ENCODE measurements around the gene GRM4. TPM values are rescaled to one million over a fixed set of nuclear protein-coding genes. Genes with fewer than 3 reads are reported as not detected.

Gene GRM4
- total RNA-seq, 5 donors from 2014 or later (not counting 1 experiment from before 2014, with no cell fraction given), result 0.10 to 0.38 (median 0.21) TPM; not detected in 1

DNA sequence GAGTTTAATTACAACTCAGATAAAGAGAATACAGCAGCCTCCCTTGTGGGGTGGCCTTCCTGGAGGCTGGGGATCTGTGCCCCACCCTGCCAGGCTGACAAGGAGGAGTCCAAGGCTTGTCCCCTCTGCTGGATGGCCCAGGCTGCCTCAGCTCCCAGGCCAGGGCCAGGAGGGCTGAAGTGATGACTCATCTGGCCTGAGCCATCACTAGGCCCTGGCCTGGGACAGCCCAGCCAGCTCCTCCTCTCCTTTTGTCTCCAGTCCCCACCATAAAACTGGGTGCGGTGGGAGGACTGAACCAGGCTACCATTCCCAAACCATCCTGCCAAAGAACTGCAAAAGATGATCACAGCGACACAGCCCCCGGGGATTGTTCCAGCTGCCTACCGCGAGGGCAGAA is 15.0 kb downstream of the GRM4 start:
- no peaks in the 10 kb centered on the region for H3K36me3 ChIP-seq (ENCODE audit: control insufficient read depth in 2 of 2, extremely low read depth in 1 of 2, insufficient read depth in 1 of 2, low read length in 1 of 2)
- ChIA-PET POLR2A (no interaction called here), CTCF (no interaction called here)
- Mint-ChIP-seq H3K27ac (no peak overlapping the region), H3K27me3 (peaks cover 46 to 61% of the 10 kb centered on the region in 2 donors), H3K4me3 (no peak overlapping the region), H3K9me3 (peaks cover 0 to 3% (median 0%) of the 10 kb centered on the region in 3 donors), H3K36me3 (no peaks in the 10 kb centered on the region), H3K4me1 (no peaks in the 10 kb centered on the region)
- DNase-seq, result no peak
- no peaks in the 10 kb centered on the region for H3K9me3 ChIP-seq
- H3K27ac ChIP-seq (ENCODE audit: low read length), result no peak overlapping the region
- ATAC-seq (replicated peaks in 1 of 4), result no peak
- no peaks in the 10 kb centered on the region for H3K4me1 ChIP-seq (ENCODE audit: control insufficient read depth in 1 of 2, extremely low read depth in 1 of 2, insufficient read depth in 2 of 2, low read length in 2 of 2)
- 71% methylated on average over 1 of the region's 5 CpGs for WGBS (ENCODE audit: insufficient coverage)
- H3K27me3 ChIP-seq (replicated peaks in 1 of 2; ENCODE audit: control insufficient read depth in 2 of 2, extremely low read depth in 1 of 2, insufficient read depth in 2 of 2, low read length in 1 of 2), result peaks cover 0 to 75% of the 10 kb centered on the region in 2 experiments
- H3K4me3 ChIP-seq (ENCODE audit: control insufficient read depth in 1 of 2, extremely low read depth in 1 of 2, low read length in 1 of 2), result no peak overlapping the region

DNA sequence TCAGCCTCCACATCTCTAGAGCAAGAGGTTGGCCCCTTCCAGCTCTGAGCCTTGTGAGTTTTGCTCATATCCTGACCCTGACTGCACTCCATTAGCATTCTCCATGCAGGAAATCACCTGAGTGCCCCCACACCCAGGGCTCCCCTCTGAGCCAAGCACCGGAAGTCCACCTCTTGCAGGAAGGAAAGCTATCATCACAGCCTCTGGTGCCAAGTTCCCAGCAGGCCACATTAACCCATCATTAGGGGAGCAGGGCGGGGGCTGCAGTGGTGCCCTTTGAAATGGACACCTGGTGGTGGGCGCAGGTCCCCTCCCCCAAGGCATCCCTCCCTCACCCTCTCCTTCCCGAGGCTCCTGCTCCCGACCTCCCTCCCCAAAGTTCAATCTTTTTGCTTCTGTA is 16.1 kb downstream of the GRM4 start:
- 25% methylated on average over 3 of the region's 5 CpGs for WGBS (ENCODE audit: insufficient coverage)
- Histone ChIP-seq H3K27ac (ENCODE audit: low read length) (no peak overlapping the region), H3K36me3 (ENCODE audit: control insufficient read depth in 2 of 2, extremely low read depth in 1 of 2, insufficient read depth in 1 of 2, low read length in 1 of 2) (no peaks in the 10 kb centered on the region), H3K9me3 (no peaks in the 10 kb centered on the region), H3K4me3 (ENCODE audit: control insufficient read depth in 1 of 2, extremely low read depth in 1 of 2, low read length in 1 of 2) (no peak overlapping the region), H3K27me3 (replicated peaks in 1 of 2; ENCODE audit: control insufficient read depth in 2 of 2, extremely low read depth in 1 of 2, insufficient read depth in 2 of 2, low read length in 1 of 2) (peaks cover 0 to 74% of the 10 kb centered on the region in 2 experiments), H3K4me1 (ENCODE audit: control insufficient read depth in 1 of 2, extremely low read depth in 1 of 2, insufficient read depth in 2 of 2, low read length in 2 of 2) (no peaks in the 10 kb centered on the region)
- ATAC-seq (replicated peaks in 1 of 4) (no peak), DNase-seq (no peak)
- H3K9me3 Mint-ChIP-seq, result peaks cover 0 to 3% (median 0%) of the 10 kb centered on the region in 3 donors
- no peak overlapping the region for H3K4me3 Mint-ChIP-seq
- ChIA-PET POLR2A (interaction anchor here in 1 of 2 donors (0.6 kb wide), 1 partner anchor 313 kb away, joined by 7 read pairs; no protein-coding TSS in a partner anchor), CTCF (no interaction called here)
- no peaks in the 10 kb centered on the region for H3K36me3 Mint-ChIP-seq
- H3K27ac Mint-ChIP-seq, result no peak overlapping the region
- H3K27me3 Mint-ChIP-seq, result peaks cover 41 to 55% of the 10 kb centered on the region in 2 donors
- H3K4me1 Mint-ChIP-seq, result no peaks in the 10 kb centered on the region

DNA sequence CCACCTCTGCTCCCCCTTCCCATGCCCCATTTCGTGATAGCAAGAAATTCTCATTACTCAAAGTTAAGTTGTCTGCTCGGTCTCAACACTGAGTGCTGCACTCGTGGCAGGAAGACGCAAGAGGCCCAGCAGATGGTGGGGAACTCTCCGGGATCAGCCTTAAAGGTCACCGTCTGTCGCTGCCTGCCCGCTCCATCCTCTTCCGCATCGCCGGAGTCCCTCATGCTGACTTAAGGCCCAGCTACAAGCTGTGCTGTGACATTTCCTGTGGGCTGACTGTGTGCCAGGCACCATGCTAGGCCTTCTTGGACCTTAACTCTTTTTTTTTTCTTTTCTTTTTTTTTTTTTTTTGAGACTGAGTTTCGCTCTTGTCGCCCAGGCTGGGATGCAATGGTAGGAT is 17.8 kb downstream of the GRM4 start:
- H3K4me1 Mint-ChIP-seq, result no peaks in the 10 kb centered on the region
- H3K4me3 Mint-ChIP-seq, result no peak overlapping the region
- H3K9me3 Mint-ChIP-seq, result peaks cover 0 to 3% (median 0%) of the 10 kb centered on the region in 3 donors
- ChIA-PET POLR2A (no interaction called here), CTCF (interaction anchor here in 1 of 2 donors (0.5 to 0.7 kb wide), 3 partner anchors 40 to 533 kb away, joined by 3 to 5 read pairs (median 3); no protein-coding TSS in a partner anchor)
- H3K27ac ChIP-seq (ENCODE audit: low read length), result no peak overlapping the region
- DNase-seq (no peak), ATAC-seq (replicated peaks in 1 of 4) (no peak)
- WGBS (ENCODE audit: insufficient coverage), result 77% methylated on average over 10 of the region's 13 CpGs
- peaks cover 38 to 54% of the 10 kb centered on the region in 2 donors for H3K27me3 Mint-ChIP-seq
- no peak overlapping the region for H3K27ac Mint-ChIP-seq
- H3K9me3 ChIP-seq, result no peaks in the 10 kb centered on the region
- H3K4me1 ChIP-seq (ENCODE audit: control insufficient read depth in 1 of 2, extremely low read depth in 1 of 2, insufficient read depth in 2 of 2, low read length in 2 of 2), result no peaks in the 10 kb centered on the region
- H3K27me3 ChIP-seq (replicated peaks in 1 of 2; ENCODE audit: control insufficient read depth in 2 of 2, extremely low read depth in 1 of 2, insufficient read depth in 2 of 2, low read length in 1 of 2), result peaks cover 0 to 75% of the 10 kb centered on the region in 2 experiments
- no peaks in the 10 kb centered on the region for H3K36me3 Mint-ChIP-seq
- H3K36me3 ChIP-seq (ENCODE audit: control insufficient read depth in 2 of 2, extremely low read depth in 1 of 2, insufficient read depth in 1 of 2, low read length in 1 of 2), result no peaks in the 10 kb centered on the region
- no peak overlapping the region for H3K4me3 ChIP-seq (ENCODE audit: control insufficient read depth in 1 of 2, extremely low read depth in 1 of 2, low read length in 1 of 2)

DNA sequence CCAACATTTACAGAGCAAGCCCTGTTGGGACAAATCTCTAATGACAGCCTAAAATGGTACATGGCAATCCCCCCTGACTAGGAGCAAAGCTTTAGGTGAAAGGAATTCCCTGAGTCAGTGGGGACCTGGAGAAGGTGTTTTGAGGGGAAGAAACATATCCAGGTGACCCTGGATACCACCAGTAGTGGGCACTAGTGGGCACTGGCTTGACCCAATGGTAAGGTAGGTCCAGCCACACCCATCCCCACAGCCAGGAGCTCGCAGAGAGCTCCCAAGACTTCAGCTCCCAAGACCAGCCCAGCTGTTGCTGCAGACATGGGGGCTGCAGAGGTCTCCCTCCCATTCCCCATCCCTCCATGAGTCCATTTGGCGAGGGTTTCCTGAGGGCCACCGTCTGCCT is 19.5 kb downstream of the GRM4 start:
- CTCF ChIA-PET, result no interaction called here
- WGBS (ENCODE audit: insufficient coverage), result 51% methylated on average over 3 of the region's 3 CpGs
- H3K4me1 Mint-ChIP-seq, result no peaks in the 10 kb centered on the region

DNA sequence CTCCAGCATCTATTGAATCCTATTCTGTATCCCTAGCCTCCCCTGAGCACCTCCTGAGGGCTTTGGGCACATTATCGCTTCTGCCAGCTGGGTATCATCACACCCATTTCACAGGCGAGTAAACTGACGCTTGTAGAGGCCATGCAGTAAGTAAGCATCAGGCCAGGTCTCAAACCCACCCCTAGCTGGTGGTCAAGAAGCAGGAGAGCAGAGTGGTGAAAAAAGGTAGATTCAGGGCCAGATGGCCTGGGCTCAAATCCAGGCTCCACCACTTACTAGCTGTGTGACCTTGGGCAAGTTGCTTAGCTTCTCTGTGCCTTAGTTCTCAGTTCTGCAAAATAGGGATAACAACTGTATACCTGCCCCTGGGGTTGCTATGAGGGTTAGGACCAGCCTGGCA is 19.9 kb downstream of the GRM4 start:
- peaks cover 0 to 2% (median 0%) of the 10 kb centered on the region in 3 donors for H3K4me1 Mint-ChIP-seq

More for the DNA sequence above, 19.5 kb downstream of the GRM4 start:
- Mint-ChIP-seq H3K27ac (no peak overlapping the region), H3K27me3 (peaks cover 25 to 41% of the 10 kb centered on the region in 2 donors), H3K9me3 (no peaks in the 10 kb centered on the region), H3K4me3 (no peak overlapping the region), H3K36me3 (no peaks in the 10 kb centered on the region)
- Histone ChIP-seq H3K27ac (ENCODE audit: low read length) (no peak overlapping the region), H3K36me3 (ENCODE audit: control insufficient read depth in 2 of 2, extremely low read depth in 1 of 2, insufficient read depth in 1 of 2, low read length in 1 of 2) (no peaks in the 10 kb centered on the region), H3K27me3 (replicated peaks in 1 of 2; ENCODE audit: control insufficient read depth in 2 of 2, extremely low read depth in 1 of 2, insufficient read depth in 2 of 2, low read length in 1 of 2) (peaks cover 0 to 70% of the 10 kb centered on the region in 2 experiments), H3K9me3 (no peaks in the 10 kb centered on the region), H3K4me1 (ENCODE audit: control insufficient read depth in 1 of 2, extremely low read depth in 1 of 2, insufficient read depth in 2 of 2, low read length in 2 of 2) (no peaks in the 10 kb centered on the region), H3K4me3 (ENCODE audit: control insufficient read depth in 1 of 2, extremely low read depth in 1 of 2, low read length in 1 of 2) (no peak overlapping the region)
- no peak for ATAC-seq (replicated peaks in 1 of 4)
- POLR2A ChIA-PET, result interaction anchor here in 1 of 2 donors (0.6 kb wide), 1 partner anchor 246 kb away, joined by 5 read pairs; no protein-coding TSS in a partner anchor
- no peak for DNase-seq

DNA sequence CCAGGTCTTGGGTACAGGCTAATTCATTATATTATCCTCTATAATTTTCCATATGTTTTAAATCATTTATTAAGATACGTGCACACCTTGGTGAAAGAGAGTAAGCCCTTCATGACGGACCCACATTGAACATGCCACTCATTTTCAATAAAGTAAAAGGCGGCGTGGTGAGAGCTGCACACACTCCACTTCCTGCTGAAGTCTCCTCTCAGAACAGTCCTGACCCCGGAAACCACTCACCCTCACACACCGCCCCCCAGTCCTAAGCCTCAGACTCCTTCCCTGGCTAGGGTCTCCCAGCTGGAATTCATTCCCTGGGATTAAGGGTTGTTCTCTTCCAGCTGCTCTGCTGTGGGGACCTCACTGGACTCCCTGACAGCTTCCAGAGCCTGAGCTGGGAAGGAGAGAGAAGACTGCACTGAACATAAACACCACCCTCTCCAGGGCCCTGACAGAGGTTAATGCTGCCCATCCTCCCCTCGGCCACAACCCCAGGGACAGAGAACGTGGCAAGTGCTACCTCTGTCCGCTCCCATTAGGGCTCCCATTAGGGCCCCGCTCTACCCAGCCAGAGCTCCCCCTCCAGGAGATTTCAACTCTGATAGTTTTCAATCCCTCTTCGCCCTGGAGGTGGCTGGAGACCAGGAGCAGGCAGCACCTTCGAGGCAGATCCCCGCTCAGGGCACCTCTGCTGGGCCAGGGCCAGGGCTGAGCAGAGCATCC is 24.8 kb downstream of the GRM4 start:
- Histone ChIP-seq H3K36me3 (ENCODE audit: control insufficient read depth in 2 of 2, extremely low read depth in 1 of 2, insufficient read depth in 1 of 2, low read length in 1 of 2) (no peaks in the 10 kb centered on the region), H3K27ac (ENCODE audit: low read length) (no peak overlapping the region), H3K27me3 (replicated peaks in 1 of 2; ENCODE audit: control insufficient read depth in 2 of 2, extremely low read depth in 1 of 2, insufficient read depth in 2 of 2, low read length in 1 of 2) (peaks cover 0 to 50% of the 10 kb centered on the region in 2 experiments), H3K4me3 (ENCODE audit: control insufficient read depth in 1 of 2, extremely low read depth in 1 of 2, low read length in 1 of 2) (no peak overlapping the region), H3K4me1 (ENCODE audit: control insufficient read depth in 1 of 2, extremely low read depth in 1 of 2, insufficient read depth in 2 of 2, low read length in 2 of 2) (no peaks in the 10 kb centered on the region), H3K9me3 (no peaks in the 10 kb centered on the region)
- no peak for ATAC-seq (replicated peaks in 1 of 4)
- Mint-ChIP-seq H3K27ac (no peak overlapping the region), H3K4me1 (peaks cover 0 to 2% (median 0%) of the 10 kb centered on the region in 3 donors), H3K4me3 (no peak overlapping the region), H3K9me3 (no peaks in the 10 kb centered on the region), H3K36me3 (no peaks in the 10 kb centered on the region), H3K27me3 (peaks cover 4 to 15% of the 10 kb centered on the region in 2 donors)
- WGBS (ENCODE audit: insufficient coverage), result 59% methylated on average over 7 of the region's 13 CpGs
- POLR2A ChIA-PET, result no interaction called here
- no peak for DNase-seq
- CTCF ChIA-PET, result no interaction called here

More for the DNA sequence above, 19.9 kb downstream of the GRM4 start:
- DNase-seq (no peak), ATAC-seq (replicated peaks in 1 of 4) (no peak)
- Histone ChIP-seq H3K27me3 (replicated peaks in 1 of 2; ENCODE audit: control insufficient read depth in 2 of 2, extremely low read depth in 1 of 2, insufficient read depth in 2 of 2, low read length in 1 of 2) (peaks cover 0 to 66% of the 10 kb centered on the region in 2 experiments), H3K4me3 (ENCODE audit: control insufficient read depth in 1 of 2, extremely low read depth in 1 of 2, low read length in 1 of 2) (no peak overlapping the region), H3K9me3 (no peaks in the 10 kb centered on the region), H3K36me3 (ENCODE audit: control insufficient read depth in 2 of 2, extremely low read depth in 1 of 2, insufficient read depth in 1 of 2, low read length in 1 of 2) (no peaks in the 10 kb centered on the region), H3K4me1 (ENCODE audit: control insufficient read depth in 1 of 2, extremely low read depth in 1 of 2, insufficient read depth in 2 of 2, low read length in 2 of 2) (no peaks in the 10 kb centered on the region), H3K27ac (ENCODE audit: low read length) (no peak overlapping the region)
- WGBS (ENCODE audit: insufficient coverage), result 100% methylated on average over 1 of the region's 3 CpGs
- no peaks in the 10 kb centered on the region for H3K36me3 Mint-ChIP-seq
- ChIA-PET POLR2A (interaction anchor here in 1 of 2 donors (0.6 kb wide), 1 partner anchor 245 kb away, joined by 5 read pairs; no protein-coding TSS in a partner anchor), CTCF (no interaction called here)
- H3K9me3 Mint-ChIP-seq, result no peaks in the 10 kb centered on the region
- no peak overlapping the region for H3K4me3 Mint-ChIP-seq
- H3K27ac Mint-ChIP-seq, result no peak overlapping the region
- H3K27me3 Mint-ChIP-seq, result peaks cover 20 to 36% of the 10 kb centered on the region in 2 donors

Measured in T-cell (primary cell).